GM12874 (cell line): ENCODE results near the gene TEDC1.

Experiments
- CTCF ChIP-seq: IDR thresholded peaks from 2 replicates; pipeline ENCODE4 v1.5.1; 2011; ENCODE audit warnings: low read depth, mild to moderate bottlenecking, control low read depth, low read length, moderate library complexity; ENCODE audit not compliant: insufficient read depth

Gene TEDC1

GRCh38 chr14:105500726-105501101, 9.7 kb downstream of the TEDC1 start:
- TF ChIP-seq CTCF = no peak

- TF ChIP-seq CTCF = no peak
These were observed 10.7 kb downstream of the TEDC1 start for GRCh38 chr14:105501504-105502291.

GRCh38 chr14:105502446-105503295, 11.6 kb downstream of the TEDC1 start:
- no peak for TF ChIP-seq CTCF

GRCh38 chr14:105503296-105503640, 12.2 kb downstream of the TEDC1 start:
- no peak for TF ChIP-seq CTCF

- no peak for TF ChIP-seq CTCF
These were observed 13.1 kb downstream of the TEDC1 start for GRCh38 chr14:105503935-105504692.

GRCh38 chr14:105505101-105505500, 14.1 kb downstream of the TEDC1 start:
- no peak for TF ChIP-seq CTCF

GRCh38 chr14:105507247-105507646, 16.2 kb downstream of the TEDC1 start:
- TF ChIP-seq CTCF = no peak
